Activated naive CD8-positive, alpha-beta T cell treated with anti-CD3 and anti-CD28 coated beads, Interleukin-2, amount 50 U/mL, for 16 hours (primary cell): ENCODE data around the gene PSMB7.

Experiments used
- DNase-seq: peaks from one replicate; pipeline ENCODE4 v3.0.0-alpha.2; 2020; ENCODE audit warnings: low read depth, low spot score

Gene PSMB7

DNA sequence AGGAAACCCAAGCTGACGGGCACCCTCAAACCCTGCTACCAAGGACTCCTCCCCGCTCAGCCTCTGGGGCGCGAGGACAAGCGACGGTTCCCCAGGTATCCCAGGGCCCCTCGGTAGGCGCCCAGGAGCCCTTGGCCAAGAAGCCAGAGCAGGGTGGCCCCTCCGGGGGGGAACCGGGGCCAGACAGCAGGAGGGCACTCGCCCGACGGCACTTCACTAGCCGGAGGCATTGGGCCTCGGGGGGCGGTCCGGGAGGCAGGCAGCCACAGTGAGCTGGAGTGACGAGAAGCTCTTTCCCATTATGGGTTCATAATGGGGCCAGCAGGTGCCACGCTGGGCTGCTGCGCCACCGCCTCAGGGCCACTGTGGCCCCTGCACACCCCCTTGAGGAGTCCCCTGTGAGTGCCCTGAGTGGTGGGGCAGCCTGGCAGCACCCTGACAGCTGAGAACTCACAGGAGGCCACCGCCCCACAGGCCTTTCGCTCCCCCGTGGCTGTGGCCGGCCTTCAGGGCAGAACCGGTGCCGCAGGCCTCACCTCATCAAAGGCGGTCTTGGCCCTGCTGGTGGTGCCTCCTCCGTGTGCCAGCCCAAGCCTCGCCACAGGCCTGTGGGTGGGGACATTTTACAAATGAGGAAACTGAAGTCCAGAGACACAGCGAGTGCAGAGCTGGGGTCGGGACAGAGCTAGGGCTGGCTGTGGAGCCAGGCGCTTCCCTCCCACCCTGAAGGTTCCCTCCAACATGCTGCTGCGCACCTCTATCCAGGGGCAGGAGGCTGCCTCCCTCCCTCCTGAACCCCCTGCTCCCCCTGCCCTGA is 68.7 kb downstream of the PSMB7 start:
- DNase-seq: no peak

DNA sequence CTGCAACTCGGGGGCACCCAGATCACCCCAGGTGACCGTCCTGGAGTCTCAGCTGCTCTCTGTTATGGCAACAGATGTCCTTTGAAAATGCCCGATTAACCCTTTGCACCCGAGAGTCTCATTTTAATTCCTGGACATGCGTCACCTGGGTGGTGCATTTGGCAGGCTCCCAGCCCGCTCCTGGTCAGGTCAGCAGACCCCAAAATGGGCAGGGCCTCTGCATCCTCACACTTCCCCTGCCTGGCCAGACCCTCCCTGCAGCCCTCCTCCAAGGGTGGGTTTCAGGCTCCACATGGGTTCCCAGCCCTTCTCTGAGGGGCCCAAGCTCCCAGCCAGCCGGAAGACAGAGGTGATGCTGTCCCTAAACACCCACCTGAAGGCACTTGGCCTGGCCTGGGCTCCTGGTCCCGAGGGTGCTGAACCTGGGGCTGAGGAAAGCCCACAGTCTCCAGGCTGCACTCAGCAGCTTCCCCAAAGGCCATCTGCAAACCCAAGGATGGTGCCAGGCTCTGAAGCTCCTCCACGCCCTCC is 69.4 kb downstream of the PSMB7 start:
- DNase-seq: no peak

DNA sequence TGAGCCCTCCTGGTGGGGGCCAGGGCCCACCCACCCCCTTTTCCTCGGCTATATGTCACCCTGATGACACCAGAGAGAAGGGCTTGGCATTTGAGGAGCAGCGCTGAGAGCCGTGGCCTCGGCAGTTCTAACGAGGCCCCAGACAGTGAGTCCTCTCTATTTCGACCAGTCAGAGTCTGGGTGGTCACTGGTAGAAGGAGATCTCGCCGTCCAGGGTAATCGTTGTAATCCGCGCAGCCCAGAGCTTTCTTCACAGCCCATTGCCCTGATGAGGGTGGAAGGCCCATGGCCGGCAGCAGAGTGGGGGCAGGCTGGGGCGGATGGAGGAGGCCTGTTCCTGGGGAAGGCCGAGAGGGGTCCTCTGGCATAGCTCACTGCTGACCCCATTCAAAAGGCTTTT is 70.2 kb downstream of the PSMB7 start:
- no peak for DNase-seq

DNA sequence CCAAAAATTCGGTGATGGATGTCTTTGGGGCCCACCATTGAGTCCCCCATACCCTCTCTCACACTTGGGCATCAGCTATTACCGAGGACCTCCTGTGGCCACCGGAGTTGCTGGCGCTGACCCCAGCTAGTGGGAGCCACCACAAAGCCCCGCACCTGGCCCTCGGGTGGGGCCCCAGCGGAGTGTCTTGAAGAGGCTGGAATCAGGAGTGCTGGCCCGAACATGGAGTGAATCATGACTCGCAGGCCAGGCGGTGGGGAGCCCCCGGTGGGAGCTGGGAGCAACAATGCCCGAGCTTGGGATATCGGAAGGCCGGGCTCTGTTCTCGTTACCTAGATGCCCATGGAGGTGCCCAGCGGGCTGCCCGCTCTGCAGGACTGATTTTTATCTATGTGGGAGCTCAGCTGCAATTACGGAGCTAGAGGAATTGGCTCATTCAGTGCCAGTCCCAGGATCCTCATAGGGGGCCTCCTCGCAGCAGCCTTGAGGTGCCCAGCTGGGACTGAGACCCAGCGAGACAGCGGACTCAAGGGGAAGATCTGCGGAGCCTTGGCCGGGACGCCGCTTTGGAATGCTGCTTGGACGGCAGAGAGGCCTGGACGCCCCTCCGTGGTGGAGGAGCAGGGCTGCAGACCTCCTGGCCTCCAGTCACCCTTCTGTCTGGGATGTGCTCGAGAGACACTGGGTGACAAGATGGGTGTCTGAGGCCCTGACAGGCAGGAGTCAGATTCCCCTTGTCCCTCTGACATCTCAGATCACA is 70.8 kb downstream of the PSMB7 start:
- no peak for DNase-seq

DNA sequence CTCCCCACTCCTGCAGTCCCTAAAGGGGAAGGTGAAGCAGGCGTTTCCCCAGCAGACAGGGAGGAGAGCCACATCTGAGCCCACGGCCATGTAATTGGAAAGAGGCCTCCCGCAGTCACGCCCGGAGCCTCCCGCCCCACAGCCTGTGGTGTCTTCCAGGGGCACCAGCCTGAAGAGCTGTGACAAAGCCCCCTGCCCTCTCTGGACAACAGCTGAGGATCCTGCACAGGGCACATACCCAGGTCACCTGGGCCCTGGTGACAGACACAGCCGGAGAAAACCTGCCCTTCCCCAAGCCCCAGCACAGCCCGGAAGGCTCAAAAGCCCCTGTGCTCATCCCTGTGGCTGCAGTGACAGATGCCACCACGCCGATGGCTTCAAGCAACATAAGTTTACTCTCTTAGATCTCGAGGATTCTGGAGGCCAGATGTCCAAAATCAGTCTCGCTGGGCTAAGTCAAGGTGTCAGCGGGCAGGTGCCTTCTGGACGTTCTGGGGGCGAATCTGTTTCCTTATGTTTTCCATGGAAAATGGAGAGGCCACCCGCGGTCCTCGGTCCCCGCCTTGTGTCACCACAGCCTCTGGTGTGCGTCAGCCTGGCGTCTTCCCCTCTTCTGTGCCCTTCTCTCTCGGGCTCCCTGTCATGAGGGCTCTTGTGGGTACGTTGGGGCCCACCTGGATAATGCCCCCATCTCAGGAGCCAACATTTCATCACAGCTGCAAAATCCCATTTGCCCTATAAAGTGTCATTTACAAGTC is 71.5 kb downstream of the PSMB7 start:
- no peak for DNase-seq

GRCh38 chr9:124342776-124343485 is 72.3 kb downstream of the PSMB7 start:
- no peak for DNase-seq

DNA sequence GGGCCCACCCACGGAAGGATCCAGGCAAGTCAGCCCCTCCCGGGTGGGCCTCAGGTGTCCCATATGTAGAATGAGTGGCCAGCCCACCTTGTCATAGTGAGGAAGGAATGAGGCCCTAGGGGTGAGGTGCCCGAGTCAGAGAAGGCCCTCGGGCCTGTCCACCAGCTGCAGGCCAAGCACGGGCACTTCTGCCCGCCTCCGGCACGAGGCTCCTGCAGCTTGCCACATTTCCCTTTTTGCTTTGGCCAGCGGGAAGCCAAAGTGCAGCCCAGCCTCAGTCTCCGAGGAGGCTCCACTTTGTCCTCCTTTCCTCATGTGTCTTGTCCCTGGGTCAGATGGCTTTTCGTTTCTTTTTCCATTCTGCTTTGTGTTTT is 72.9 kb downstream of the PSMB7 start:
- DNase-seq: no peak

DNA sequence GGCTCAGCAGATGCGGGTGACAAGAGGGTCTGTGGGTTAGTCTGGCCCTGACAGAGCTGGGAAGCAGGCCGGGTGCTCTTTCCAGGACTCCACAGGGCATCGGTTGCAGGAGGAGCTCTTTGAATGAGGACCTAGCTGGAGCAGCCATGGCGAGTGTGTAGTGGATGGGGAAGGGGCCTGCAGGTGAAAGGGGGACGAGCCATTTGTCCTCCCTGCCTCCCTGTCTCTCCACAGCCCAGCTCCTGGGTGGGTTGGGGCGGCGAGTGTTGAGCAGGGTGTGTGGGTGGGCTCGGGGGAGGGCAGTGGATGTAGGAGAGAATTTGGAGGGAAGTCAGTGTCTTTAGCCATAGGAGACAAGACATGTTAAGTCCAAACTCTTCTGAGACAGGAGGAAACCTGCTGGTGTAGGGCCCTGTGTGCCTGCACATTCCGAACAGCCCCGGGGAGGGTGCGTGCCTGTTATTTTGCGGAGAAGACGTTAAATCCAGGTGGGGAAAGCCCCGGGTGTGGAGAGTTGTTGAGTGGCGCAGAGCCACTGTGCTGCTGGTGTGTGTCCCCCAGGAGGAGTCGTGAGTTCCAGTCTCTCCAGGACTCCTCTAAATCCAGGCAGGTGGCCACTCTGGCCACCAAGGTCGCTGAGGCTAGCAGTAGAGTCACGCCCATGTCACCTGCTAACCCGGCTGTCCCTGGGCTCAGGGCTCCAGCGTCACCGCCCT is 73.6 kb downstream of the PSMB7 start:
- no peak for DNase-seq

DNA sequence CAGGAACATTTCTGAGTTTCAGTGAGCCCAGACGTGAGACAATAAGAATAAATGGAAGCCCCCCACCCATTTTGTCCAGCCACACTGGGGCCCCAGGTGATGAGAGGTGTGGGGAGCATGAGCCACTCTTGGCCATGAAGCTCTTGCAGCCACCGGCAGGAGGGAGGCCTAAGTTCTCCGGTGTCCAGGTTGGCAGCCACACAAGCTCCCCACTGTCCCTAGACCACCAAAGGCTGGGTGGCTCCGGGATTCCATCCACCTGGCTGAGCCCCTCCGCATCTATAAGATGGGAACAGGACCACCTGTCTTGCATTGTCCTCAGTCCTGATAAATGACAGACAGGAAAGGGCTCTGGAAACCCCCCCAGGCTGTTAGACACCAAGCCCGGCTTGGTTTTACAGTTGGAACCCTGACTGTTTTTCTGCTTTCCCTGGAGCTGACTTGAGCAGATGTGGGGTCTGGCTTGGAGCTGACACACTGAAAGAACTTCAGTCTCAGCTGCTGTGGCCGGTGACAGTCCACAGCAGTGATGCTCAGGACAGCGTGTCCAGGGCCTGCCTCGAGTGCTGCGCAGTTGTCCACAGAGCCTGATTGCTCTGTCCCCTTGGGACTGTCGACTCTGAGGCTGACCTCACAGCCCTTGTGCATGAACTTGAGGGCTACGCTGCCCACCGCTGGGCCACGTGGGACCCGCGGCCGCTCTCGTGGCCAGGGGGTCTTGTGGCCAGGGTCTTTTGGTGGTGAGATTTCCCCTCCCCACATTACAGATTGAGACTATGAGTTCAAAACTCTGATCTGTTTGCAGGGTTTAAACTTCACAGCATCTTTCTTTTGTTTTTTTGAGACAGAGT is 74.8 kb downstream of the PSMB7 start:
- DNase-seq: no peak

GRCh38 chr9:124339603-124340146 is 75.6 kb downstream of the PSMB7 start:
- no peak for DNase-seq

- DNase-seq: no peak
Measured at GRCh38 chr9:124337562-124337961, 77.7 kb downstream of the PSMB7 start.

DNA sequence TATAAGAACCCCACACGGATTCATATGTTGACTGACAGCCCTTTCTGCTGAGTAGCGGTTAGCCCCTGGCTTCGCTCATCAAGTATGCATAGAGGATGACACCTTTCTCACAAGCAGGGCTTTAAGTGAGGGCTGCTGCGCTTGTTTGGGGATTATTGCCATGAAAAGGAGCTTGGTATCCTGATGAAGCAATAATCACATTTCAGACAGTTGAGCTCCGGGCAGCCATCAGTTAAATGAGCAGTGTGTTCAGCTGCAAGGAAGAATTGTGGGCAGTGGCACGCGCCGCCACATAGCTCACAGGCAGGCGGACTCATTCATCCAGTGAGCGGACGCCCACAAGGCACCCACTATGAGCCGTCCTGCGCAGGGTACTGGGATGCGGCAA is 79.9 kb downstream of the PSMB7 start:
- no peak for DNase-seq

GRCh38 chr9:124334568-124335319 is 80.5 kb downstream of the PSMB7 start:
- DNase-seq: no peak

DNA sequence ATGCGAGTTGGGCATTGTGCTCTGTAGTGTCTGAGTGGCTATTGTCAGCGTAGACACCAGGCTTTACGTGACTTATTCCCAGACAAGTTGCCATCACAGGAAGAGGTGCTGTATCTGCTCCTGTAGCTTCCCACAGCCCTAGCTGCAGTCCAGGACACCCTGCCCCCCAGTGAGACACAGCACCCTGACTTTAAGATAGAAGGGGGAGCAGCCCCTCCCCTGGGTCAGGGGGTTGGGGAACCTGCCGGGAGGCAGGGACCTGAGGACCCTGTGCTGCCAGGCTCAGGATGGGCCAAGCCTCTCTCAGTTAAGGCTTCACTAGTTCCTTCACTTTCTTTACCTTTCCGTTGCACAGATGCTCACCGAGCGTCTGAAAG is 82.1 kb downstream of the PSMB7 start:
- no peak for DNase-seq

DNA sequence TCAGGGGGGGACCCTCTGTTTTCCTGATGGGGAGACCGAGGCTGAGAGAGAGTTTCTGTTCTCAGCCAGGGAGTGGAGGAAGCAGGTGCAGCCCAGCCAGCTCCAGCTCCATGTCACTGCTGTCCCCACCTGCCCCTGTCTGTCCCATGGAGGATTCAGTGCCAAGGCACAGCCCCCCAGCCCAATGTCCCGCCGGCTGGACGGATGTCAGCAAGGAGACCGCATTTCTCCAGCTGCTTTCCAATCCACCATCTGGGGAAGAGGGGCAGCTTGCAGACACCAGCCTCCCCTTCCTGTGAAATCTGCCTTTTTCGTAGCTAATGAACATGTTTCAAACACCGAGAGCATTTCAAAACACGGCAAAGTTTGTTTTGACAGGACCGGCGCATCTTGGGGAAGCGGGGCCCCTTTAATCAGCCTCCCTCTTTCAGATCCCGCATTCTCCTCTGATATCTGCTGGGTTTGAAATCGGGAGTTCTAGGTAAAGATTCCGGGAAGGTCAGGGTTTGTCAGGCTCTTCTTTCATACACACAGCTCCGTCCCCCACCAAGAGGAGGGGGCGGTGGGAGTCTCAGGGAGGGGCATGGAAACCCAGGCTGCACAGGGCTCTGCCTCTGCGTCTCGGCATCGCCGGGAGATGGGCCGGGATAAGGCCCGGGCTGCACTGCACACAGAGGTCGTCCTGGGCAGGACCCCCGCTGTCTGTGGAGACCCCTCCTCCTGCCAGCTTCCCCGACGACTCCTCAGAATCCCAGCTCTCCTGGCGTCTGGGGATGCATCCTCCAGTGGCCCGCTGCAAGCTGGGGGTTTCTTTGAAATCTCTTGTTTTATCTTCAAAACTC is 82.7 kb downstream of the PSMB7 start:
- DNase-seq: no peak

DNA sequence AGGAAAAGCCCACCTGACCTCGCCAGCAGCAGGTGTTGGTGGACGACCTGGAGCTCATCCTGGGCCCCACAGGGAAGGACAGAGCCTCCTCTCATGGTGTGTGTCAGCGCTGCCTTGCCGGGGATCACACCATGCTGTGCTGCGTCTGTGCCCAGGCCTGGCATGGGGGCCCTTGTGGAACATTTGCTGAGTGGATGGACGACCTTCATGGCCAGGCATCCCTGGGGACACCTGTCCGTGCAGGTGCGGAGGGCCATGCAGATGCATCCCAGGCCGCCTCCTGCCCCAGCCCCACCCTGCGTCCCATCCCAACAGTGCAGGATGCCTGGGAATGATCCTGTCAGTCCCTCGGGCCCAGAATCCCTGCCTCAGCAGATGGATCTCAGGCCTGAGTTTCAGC is 83.7 kb downstream of the PSMB7 start:
- DNase-seq: no peak

GRCh38 chr9:124330011-124330697 is 85.1 kb downstream of the PSMB7 start:
- no peak for DNase-seq
